Measurements from ENCODE around the gene ACOT7.

ACOT7 gene

GRCh38 chr1:6307099-6307498 is 86.5 kb downstream of the ACOT7 start:
- DNase-seq = no peak

GRCh38 chr1:6303397-6304012 is 90.1 kb downstream of the ACOT7 start:
- no peak for DNase-seq

GRCh38 chr1:6302568-6302967 is 91.0 kb downstream of the ACOT7 start:
- no peak for DNase-seq

GRCh38 chr1:6301526-6301925 is 92.0 kb downstream of the ACOT7 start:
- no peak for DNase-seq

- no peak for DNase-seq
Observed at GRCh38 chr1:6300342-6301048, 93.1 kb downstream of the ACOT7 start.

- no peak for DNase-seq
Observed at GRCh38 chr1:6299557-6300165, 93.9 kb downstream of the ACOT7 start.

- no peak for DNase-seq
Observed at GRCh38 chr1:6298940-6299465, 94.6 kb downstream of the ACOT7 start.

- no peak for DNase-seq
Observed at GRCh38 chr1:6298530-6298929, 95.0 kb downstream of the ACOT7 start.

GRCh38 chr1:6295910-6296309 is 97.7 kb downstream of the ACOT7 start:
- DNase-seq = no peak

- DNase-seq = no peak
Observed at GRCh38 chr1:6294890-6295556, 98.5 kb downstream of the ACOT7 start.

GRCh38 chr1:6294080-6294889 is 99.3 kb downstream of the ACOT7 start:
- no peak for DNase-seq

- DNase-seq = no peak
Observed at GRCh38 chr1:6292102-6292501, 101.5 kb downstream of the ACOT7 start.

GRCh38 chr1:6288665-6289064 is 104.9 kb downstream of the ACOT7 start:
- DNase-seq = no peak

- DNase-seq = no peak
Observed at GRCh38 chr1:6288026-6288425, 105.5 kb downstream of the ACOT7 start.

- no peak for DNase-seq
Observed at GRCh38 chr1:6287431-6287886, 106.1 kb downstream of the ACOT7 start.

- DNase-seq = no peak
Observed at GRCh38 chr1:6287029-6287428, 106.5 kb downstream of the ACOT7 start.

GRCh38 chr1:6286266-6286665 is 107.3 kb downstream of the ACOT7 start:
- no peak for DNase-seq

- DNase-seq = no peak
Observed at GRCh38 chr1:6285336-6285735, 108.2 kb downstream of the ACOT7 start.

- DNase-seq = no peak
Observed at GRCh38 chr1:6282577-6283270, 110.8 kb downstream of the ACOT7 start.

- no peak for DNase-seq
Observed at GRCh38 chr1:6281511-6282402, 111.8 kb downstream of the ACOT7 start.

All from NCI-H524 treated with DMSO at 0.1 percent for 48 hours (cell line).